Caco-2 (cell line): Measurements from ENCODE around the gene CAMK2D. TPM values are rescaled to one million over a fixed set of nuclear protein-coding genes. Genes with fewer than 3 reads are reported as not detected.

Experiments used
- BruUV-seq: library from RNA; stranded (reverse); fragments of 400-500 nt; replicated peaks from 2 replicates; lab custom pipeline; 2021; lab: Mats Ljungman, UMichigan
- CTCF ChIA-PET: fragments of 300-600 bp; sonication (Branson Sonifier 250); formaldehyde crosslinking; loops from one replicate; lab custom pipeline; 2022; ENCODE audit warnings: antibody characterized with exemption; lab: Charles Lee
- POLR2A ChIA-PET: fragments of 300-600 bp; sonication (Branson Sonifier 250); formaldehyde crosslinking; loops from one replicate; lab custom pipeline; 2022; ENCODE audit warnings: antibody characterized with exemption; lab: Charles Lee
- DNase-seq, 2 experiments: peaks; one replicate each; pipeline versions ENCODE4 v3.0.0 to v3.0.0-alpha.2; 2020 to 2022
- H3K27me3 ChIP-seq: replicated peaks from 2 replicates; pipeline ENCODE4 v1.6.0; 2011; ENCODE audit warnings: low read length; ENCODE audit not compliant: control insufficient read depth, insufficient read depth
- H3K36me3 ChIP-seq: 2 replicates; pipeline ENCODE4 v1.5.1; 2011; ENCODE audit warnings: low read length; ENCODE audit not compliant: control insufficient read depth, insufficient read depth
- H3K4me1 ChIP-seq: fragments of 250-450 bp; sonication (Bioruptor Pico); 2 replicates; pipeline ENCODE4 v1.5.1; 2020; ENCODE audit warnings: mild to moderate bottlenecking
- H3K4me3 ChIP-seq: 2 replicates; pipeline ENCODE4 v1.5.1; 2011; ENCODE audit warnings: low read depth, mild to moderate bottlenecking, control low read depth, low read length
- H3K9me3 ChIP-seq: fragments of 250-450 bp; sonication (Bioruptor Pico); 2 replicates; pipeline ENCODE4 v1.5.1; 2020; ENCODE audit warnings: mild to moderate bottlenecking, moderate library complexity
- H3K27ac Mint-ChIP-seq: one replicate; pipeline ENCODE4 v1.8.0; 2022; ENCODE audit warnings: mixed read lengths; ENCODE audit not compliant: unreplicated experiment
- H3K27me3 Mint-ChIP-seq: one replicate; pipeline ENCODE4 v1.8.0; 2022; ENCODE audit warnings: mixed read lengths; ENCODE audit not compliant: insufficient read depth, unreplicated experiment
- H3K36me3 Mint-ChIP-seq: one replicate; pipeline ENCODE4 v1.8.0; 2022; ENCODE audit warnings: mild to moderate bottlenecking, mixed read lengths; ENCODE audit not compliant: insufficient read depth, unreplicated experiment
- H3K4me1 Mint-ChIP-seq: one replicate; pipeline ENCODE4 v1.8.0; 2022; ENCODE audit warnings: low read depth, mixed read lengths; ENCODE audit not compliant: unreplicated experiment
- H3K4me3 Mint-ChIP-seq: one replicate; pipeline ENCODE4 v1.8.0; 2022; ENCODE audit warnings: mild to moderate bottlenecking, moderate library complexity, mixed read lengths; ENCODE audit not compliant: unreplicated experiment
- H3K9me3 Mint-ChIP-seq: one replicate; pipeline ENCODE4 v1.8.0; 2022; ENCODE audit warnings: mixed read lengths; ENCODE audit not compliant: unreplicated experiment
- intact Hi-C: fragments of 100-400 bp; cut with micrococcal nuclease; formaldehyde crosslinking; loops from one replicate; pipeline ENCODE4 v1.10.0; 2022; ENCODE audit not compliant: unreplicated experiment
- total RNA-seq: library from RNA; stranded (reverse); gene quantifications from 2 replicates; pipeline ENCODE4 v1.2.3, GENCODE V29; 2022
- TF ChIP-seq, protein P1 (sequence below), 2 experiments: fragments of 200-600 bp in 1 of 2; IDR thresholded peaks; 1 replicate in 1 of 2; 2 replicates in 1 of 2; pipeline versions ENCODE4 v1.5.1 to v1.8.0; 2011 to 2022; ENCODE audit warnings: antibody characterized with exemption in 1 of 2, control low read depth in 1 of 2, inconsistent platforms in 1 of 2, low read depth in 1 of 2, low read length in 1 of 2, mild to moderate bottlenecking in 1 of 2, moderate library complexity in 1 of 2; ENCODE audit not compliant: insufficient read depth in 1 of 2, severe bottlenecking in 1 of 2, unreplicated experiment in 1 of 2

The CAMK2D gene
- total RNA-seq, 1 experiment from 2014 or later: 65.6 TPM

DNA sequence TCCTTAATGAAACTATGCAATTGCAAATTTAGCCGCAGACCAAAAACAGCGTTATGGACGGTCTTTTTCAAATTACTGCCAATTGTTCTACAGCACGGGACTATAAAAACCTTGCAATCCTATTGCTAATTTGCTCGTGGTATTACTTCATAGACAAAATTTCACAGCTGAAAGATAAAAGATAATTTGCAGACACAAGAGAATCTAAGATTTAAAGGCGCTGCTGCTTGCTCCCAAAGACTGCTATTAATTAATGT, 1.4 kb upstream of the CAMK2D start:
- Mint-ChIP-seq H3K36me3 (peaks cover 36% of the 10 kb centered on the region), H3K9me3 (peaks cover 11% of the 10 kb centered on the region), H3K4me3 (peak overlapping the region; percentile 96), H3K27ac (peak overlapping the region; percentile 91), H3K4me1 (peaks cover 34% of the 10 kb centered on the region), H3K27me3 (no peaks in the 10 kb centered on the region)
- Histone ChIP-seq H3K27me3 (no peaks in the 10 kb centered on the region), H3K4me1 (peaks cover 43% of the 10 kb centered on the region), H3K36me3 (no peaks in the 10 kb centered on the region), H3K4me3 (peak overlapping the region; percentile 40), H3K9me3 (no peaks in the 10 kb centered on the region)
- ChIA-PET CTCF (no interaction called here), POLR2A (no interaction called here)
- BruUV-seq: TSS peak; percentile 78
- TF ChIP-seq, protein P1, sequence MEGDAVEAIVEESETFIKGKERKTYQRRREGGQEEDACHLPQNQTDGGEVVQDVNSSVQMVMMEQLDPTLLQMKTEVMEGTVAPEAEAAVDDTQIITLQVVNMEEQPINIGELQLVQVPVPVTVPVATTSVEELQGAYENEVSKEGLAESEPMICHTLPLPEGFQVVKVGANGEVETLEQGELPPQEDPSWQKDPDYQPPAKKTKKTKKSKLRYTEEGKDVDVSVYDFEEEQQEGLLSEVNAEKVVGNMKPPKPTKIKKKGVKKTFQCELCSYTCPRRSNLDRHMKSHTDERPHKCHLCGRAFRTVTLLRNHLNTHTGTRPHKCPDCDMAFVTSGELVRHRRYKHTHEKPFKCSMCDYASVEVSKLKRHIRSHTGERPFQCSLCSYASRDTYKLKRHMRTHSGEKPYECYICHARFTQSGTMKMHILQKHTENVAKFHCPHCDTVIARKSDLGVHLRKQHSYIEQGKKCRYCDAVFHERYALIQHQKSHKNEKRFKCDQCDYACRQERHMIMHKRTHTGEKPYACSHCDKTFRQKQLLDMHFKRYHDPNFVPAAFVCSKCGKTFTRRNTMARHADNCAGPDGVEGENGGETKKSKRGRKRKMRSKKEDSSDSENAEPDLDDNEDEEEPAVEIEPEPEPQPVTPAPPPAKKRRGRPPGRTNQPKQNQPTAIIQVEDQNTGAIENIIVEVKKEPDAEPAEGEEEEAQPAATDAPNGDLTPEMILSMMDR (IDR thresholded peaks at IDR 0.05; ENCODE audit: insufficient read depth in 1 of 2, low read depth in 1 of 2, low read length in 1 of 2, severe bottlenecking in 1 of 2, unreplicated experiment in 1 of 2): no peak
- DNase-seq: no peak
- intact Hi-C loops: loop anchor here (5.0 kb wide), 3 partner anchors 109 to 619 kb away; no protein-coding TSS in a partner anchor

GRCh38 chr4:113762186-113763028, 869 bp upstream of the CAMK2D start:
- H3K9me3 Mint-ChIP-seq: peaks cover 8% of the 10 kb centered on the region
- Histone ChIP-seq H3K27me3 (no peaks in the 10 kb centered on the region), H3K36me3 (no peaks in the 10 kb centered on the region), H3K4me3 (peak overlapping the region; percentile 82), H3K9me3 (no peaks in the 10 kb centered on the region), H3K4me1 (peaks cover 44% of the 10 kb centered on the region)
- H3K4me3 Mint-ChIP-seq: peak overlapping the region; percentile 96
- DNase-seq: peak; percentile 97 to 99
- peaks cover 41% of the 10 kb centered on the region for H3K36me3 Mint-ChIP-seq
- CTCF ChIA-PET: interaction anchor here (2.0 kb wide), 1 partner anchor 215 kb away, joined by 7 read pairs; no protein-coding TSS in a partner anchor
- intact Hi-C loops: loop anchor here (1.0 to 5.0 kb wide), 7 partner anchors 78 to 620 kb away; no protein-coding TSS in a partner anchor
- TF ChIP-seq, protein P1 (IDR thresholded peaks at IDR 0.05; ENCODE audit: insufficient read depth in 1 of 2, low read depth in 1 of 2, low read length in 1 of 2, severe bottlenecking in 1 of 2, unreplicated experiment in 1 of 2): no peak
- no peaks in the 10 kb centered on the region for H3K27me3 Mint-ChIP-seq
- H3K4me1 Mint-ChIP-seq: peaks cover 35% of the 10 kb centered on the region
- POLR2A ChIA-PET: interaction anchor here (0.5 kb wide), 1 partner anchor 681 kb away, joined by 3 read pairs; no protein-coding TSS in a partner anchor
- BruUV-seq: TSS peak; percentile 39
- peak overlapping the region; percentile 91 for H3K27ac Mint-ChIP-seq

DNA sequence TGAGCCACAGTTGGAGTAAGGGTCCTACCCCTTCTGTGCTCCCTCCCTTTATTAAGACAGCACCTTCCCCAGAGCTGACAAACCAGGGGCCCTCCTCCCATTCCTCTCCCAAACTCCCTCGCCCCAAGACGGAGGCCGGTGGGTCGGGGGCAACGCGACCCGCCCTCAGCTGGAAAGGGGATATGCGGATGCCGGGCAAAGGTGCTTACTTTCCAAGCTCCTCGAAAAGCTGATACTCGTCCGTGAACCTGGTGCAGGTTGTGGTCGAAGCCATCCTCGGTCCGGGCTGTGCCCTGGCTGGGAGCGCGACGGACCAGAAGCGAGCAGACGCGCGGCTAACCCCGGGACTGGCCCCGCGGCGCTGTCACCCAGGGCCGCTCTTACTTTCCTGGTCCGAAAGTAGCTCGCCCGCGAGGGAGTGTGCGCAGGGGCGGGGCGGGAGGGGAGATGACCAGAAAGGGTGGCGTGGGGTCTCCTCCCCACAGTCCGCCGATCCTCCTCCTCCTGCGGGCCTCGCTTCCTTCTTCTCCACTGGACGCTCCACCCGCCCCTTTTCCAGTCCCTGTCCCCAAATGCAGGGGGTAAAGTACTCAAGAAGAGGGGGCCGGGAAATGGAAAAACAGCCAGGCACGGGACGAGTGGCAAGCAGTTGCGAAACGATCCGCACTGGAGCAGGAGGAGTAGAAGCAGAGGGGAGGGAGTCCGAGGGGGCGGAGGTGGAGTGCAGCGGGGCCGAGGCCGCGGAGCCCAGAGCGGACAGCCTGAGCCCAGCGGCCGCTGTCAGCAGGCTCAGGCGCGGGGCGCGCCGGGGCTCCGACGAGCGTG, 531 bp downstream of the CAMK2D start:
- ChIA-PET CTCF (interaction anchor here (0.6 to 2.0 kb wide), 2 partner anchors 177 to 213 kb away, joined by 4 to 7 read pairs; no protein-coding TSS in a partner anchor), POLR2A (interaction anchor here (0.5 to 1.0 kb wide), 8 partner anchors 39 to 564 kb away, joined by 3 to 9 read pairs (median 4); no protein-coding TSS in a partner anchor)
- TF ChIP-seq, protein P1 (IDR thresholded peaks at IDR 0.05; ENCODE audit: insufficient read depth in 1 of 2, low read depth in 1 of 2, low read length in 1 of 2, severe bottlenecking in 1 of 2, unreplicated experiment in 1 of 2): no peak
- H3K4me1 Mint-ChIP-seq: peaks cover 23% of the 10 kb centered on the region
- intact Hi-C loops: loop anchor here (1.0 to 5.0 kb wide), 4 partner anchors 111 to 621 kb away; no protein-coding TSS in a partner anchor
- Histone ChIP-seq H3K4me3 (peak overlapping the region; percentile 82), H3K27me3 (no peaks in the 10 kb centered on the region), H3K4me1 (peaks cover 37% of the 10 kb centered on the region), H3K9me3 (no peaks in the 10 kb centered on the region), H3K36me3 (no peaks in the 10 kb centered on the region)
- DNase-seq: peak; percentile 84 to 85
- no peaks in the 10 kb centered on the region for H3K9me3 Mint-ChIP-seq
- peaks cover 43% of the 10 kb centered on the region for H3K36me3 Mint-ChIP-seq
- BruUV-seq: no TSS peak
- no peaks in the 10 kb centered on the region for H3K27me3 Mint-ChIP-seq
- peak overlapping the region; percentile 96 for H3K4me3 Mint-ChIP-seq
- H3K27ac Mint-ChIP-seq: peak overlapping the region; percentile 91
